Measurements from ENCODE around the gene MMD2.

DNA sequence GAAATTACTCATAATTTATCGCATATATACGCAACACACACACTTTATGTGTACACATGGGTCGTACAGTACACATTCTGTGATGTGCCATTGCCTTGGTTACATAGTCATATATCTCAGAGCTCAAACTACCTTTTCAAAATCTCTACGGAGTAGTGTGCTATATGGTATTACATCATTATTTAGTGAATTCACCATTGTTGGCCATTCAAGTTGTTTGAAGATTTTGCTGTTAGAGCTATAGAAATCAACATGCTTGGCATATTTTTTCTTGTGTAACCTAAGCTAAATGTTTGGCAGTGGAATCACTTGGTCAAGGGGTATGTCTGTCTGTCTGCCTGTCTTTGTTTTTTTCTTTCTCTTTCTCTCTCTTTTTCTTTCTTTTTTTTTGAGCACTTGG is 42.0 kb upstream of the MMD2 start:
- TF ChIP-seq, protein P1, sequence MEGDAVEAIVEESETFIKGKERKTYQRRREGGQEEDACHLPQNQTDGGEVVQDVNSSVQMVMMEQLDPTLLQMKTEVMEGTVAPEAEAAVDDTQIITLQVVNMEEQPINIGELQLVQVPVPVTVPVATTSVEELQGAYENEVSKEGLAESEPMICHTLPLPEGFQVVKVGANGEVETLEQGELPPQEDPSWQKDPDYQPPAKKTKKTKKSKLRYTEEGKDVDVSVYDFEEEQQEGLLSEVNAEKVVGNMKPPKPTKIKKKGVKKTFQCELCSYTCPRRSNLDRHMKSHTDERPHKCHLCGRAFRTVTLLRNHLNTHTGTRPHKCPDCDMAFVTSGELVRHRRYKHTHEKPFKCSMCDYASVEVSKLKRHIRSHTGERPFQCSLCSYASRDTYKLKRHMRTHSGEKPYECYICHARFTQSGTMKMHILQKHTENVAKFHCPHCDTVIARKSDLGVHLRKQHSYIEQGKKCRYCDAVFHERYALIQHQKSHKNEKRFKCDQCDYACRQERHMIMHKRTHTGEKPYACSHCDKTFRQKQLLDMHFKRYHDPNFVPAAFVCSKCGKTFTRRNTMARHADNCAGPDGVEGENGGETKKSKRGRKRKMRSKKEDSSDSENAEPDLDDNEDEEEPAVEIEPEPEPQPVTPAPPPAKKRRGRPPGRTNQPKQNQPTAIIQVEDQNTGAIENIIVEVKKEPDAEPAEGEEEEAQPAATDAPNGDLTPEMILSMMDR (conservative IDR thresholded peaks at IDR 0.05; ENCODE audit: low read length) = no peak
- no peak for TF ChIP-seq EZH2phosphoT487 (IDR thresholded peaks at IDR 0.05; ENCODE audit: borderline replicate concordance, low read depth, low read length)
